Upper lobe of left lung (tissue), 4 donors: ENCODE results near the gene SAMD4A.

Experiments
- EP300 ChIP-seq, 4 donors: sonication (generic); formaldehyde crosslinking; IDR thresholded peaks; one replicate each; pipeline ENCODE4 v1.5.1; 2017; ENCODE audit warnings: antibody characterized with exemption in 4 of 4, control low read depth in 2 of 4
- POLR2A ChIP-seq, 4 donors: fragments of 450-650 bp; IDR thresholded peaks; one replicate each; pipeline ENCODE4 v1.5.1; 2016 to 2017; ENCODE audit warnings: antibody characterized with exemption in 4 of 4, mild to moderate bottlenecking in 2 of 4
- POLR2AphosphoS5 ChIP-seq, 2 donors: sonication (generic); formaldehyde crosslinking; IDR thresholded peaks; one replicate each; pipeline ENCODE4 v1.5.1; 2017; ENCODE audit warnings: antibody characterized with exemption in 2 of 2
- TF ChIP-seq, protein P1 (sequence below), 6 experiments: fragments of 450-650 bp in 4 of 6; fragments of 200-600 bp in 2 of 6; sonication (generic) in 2 of 6; IDR thresholded peaks; one replicate each; pipeline ENCODE4 v1.5.1; 2016 to 2019; ENCODE audit warnings: antibody characterized with exemption in 6 of 6

DNA sequence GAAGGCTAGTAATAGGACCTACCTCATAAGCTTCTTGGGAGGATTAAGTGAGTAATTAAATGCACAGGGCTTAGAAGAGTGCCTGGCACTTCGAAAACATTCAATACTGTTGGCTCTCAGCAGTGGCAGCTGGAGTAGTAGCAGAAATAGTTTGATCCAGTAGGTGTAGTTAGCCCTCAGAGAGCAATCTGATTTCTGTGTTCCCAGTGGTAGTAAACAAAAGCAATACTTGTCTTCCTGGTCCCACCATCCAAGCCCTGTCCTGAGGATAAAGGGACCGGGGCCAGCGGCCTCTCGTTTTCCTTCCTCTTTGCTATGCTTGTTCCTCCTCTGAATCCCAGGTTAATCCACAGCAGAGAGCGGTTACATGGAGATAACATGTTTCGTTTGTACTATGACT, 131.6 kb downstream of the SAMD4A start:
- TF ChIP-seq EP300 (IDR thresholded peaks at IDR 0.05), result no peak
- TF ChIP-seq, protein P1, sequence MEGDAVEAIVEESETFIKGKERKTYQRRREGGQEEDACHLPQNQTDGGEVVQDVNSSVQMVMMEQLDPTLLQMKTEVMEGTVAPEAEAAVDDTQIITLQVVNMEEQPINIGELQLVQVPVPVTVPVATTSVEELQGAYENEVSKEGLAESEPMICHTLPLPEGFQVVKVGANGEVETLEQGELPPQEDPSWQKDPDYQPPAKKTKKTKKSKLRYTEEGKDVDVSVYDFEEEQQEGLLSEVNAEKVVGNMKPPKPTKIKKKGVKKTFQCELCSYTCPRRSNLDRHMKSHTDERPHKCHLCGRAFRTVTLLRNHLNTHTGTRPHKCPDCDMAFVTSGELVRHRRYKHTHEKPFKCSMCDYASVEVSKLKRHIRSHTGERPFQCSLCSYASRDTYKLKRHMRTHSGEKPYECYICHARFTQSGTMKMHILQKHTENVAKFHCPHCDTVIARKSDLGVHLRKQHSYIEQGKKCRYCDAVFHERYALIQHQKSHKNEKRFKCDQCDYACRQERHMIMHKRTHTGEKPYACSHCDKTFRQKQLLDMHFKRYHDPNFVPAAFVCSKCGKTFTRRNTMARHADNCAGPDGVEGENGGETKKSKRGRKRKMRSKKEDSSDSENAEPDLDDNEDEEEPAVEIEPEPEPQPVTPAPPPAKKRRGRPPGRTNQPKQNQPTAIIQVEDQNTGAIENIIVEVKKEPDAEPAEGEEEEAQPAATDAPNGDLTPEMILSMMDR (IDR thresholded peaks at IDR 0.05), result no peak
- TF ChIP-seq POLR2AphosphoS5 (IDR thresholded peaks at IDR 0.05), result no peak
- no peak for TF ChIP-seq POLR2A (IDR thresholded peaks at IDR 0.05)
